Caco-2 (cell line): ENCODE results near the gene POLA1. TPM values are rescaled to one million over a fixed set of nuclear protein-coding genes. Genes with fewer than 3 reads are reported as not detected.

Experiments used
- BruUV-seq: library from RNA; stranded (reverse); fragments of 400-500 nt; replicated peaks from 2 replicates; lab custom pipeline; 2021; lab: Mats Ljungman, UMichigan
- CTCF ChIA-PET: fragments of 300-600 bp; sonication (Branson Sonifier 250); formaldehyde crosslinking; loops from one replicate; lab custom pipeline; 2022; ENCODE audit warnings: antibody characterized with exemption; lab: Charles Lee
- POLR2A ChIA-PET: fragments of 300-600 bp; sonication (Branson Sonifier 250); formaldehyde crosslinking; loops from one replicate; lab custom pipeline; 2022; ENCODE audit warnings: antibody characterized with exemption; lab: Charles Lee
- DNase-seq, 2 experiments: peaks; one replicate each; pipeline versions ENCODE4 v3.0.0 to v3.0.0-alpha.2; 2020 to 2022
- H3K27me3 ChIP-seq: replicated peaks from 2 replicates; pipeline ENCODE4 v1.6.0; 2011; ENCODE audit warnings: low read length; ENCODE audit not compliant: control insufficient read depth, insufficient read depth
- H3K36me3 ChIP-seq: 2 replicates; pipeline ENCODE4 v1.5.1; 2011; ENCODE audit warnings: low read length; ENCODE audit not compliant: control insufficient read depth, insufficient read depth
- H3K4me1 ChIP-seq: fragments of 250-450 bp; sonication (Bioruptor Pico); 2 replicates; pipeline ENCODE4 v1.5.1; 2020; ENCODE audit warnings: mild to moderate bottlenecking
- H3K4me3 ChIP-seq: 2 replicates; pipeline ENCODE4 v1.5.1; 2011; ENCODE audit warnings: low read depth, mild to moderate bottlenecking, control low read depth, low read length
- H3K9me3 ChIP-seq: fragments of 250-450 bp; sonication (Bioruptor Pico); 2 replicates; pipeline ENCODE4 v1.5.1; 2020; ENCODE audit warnings: mild to moderate bottlenecking, moderate library complexity
- H3K27ac Mint-ChIP-seq: one replicate; pipeline ENCODE4 v1.8.0; 2022; ENCODE audit warnings: mixed read lengths; ENCODE audit not compliant: unreplicated experiment
- H3K27me3 Mint-ChIP-seq: one replicate; pipeline ENCODE4 v1.8.0; 2022; ENCODE audit warnings: mixed read lengths; ENCODE audit not compliant: insufficient read depth, unreplicated experiment
- H3K36me3 Mint-ChIP-seq: one replicate; pipeline ENCODE4 v1.8.0; 2022; ENCODE audit warnings: mild to moderate bottlenecking, mixed read lengths; ENCODE audit not compliant: insufficient read depth, unreplicated experiment
- H3K4me1 Mint-ChIP-seq: one replicate; pipeline ENCODE4 v1.8.0; 2022; ENCODE audit warnings: low read depth, mixed read lengths; ENCODE audit not compliant: unreplicated experiment
- H3K4me3 Mint-ChIP-seq: one replicate; pipeline ENCODE4 v1.8.0; 2022; ENCODE audit warnings: mild to moderate bottlenecking, moderate library complexity, mixed read lengths; ENCODE audit not compliant: unreplicated experiment
- H3K9me3 Mint-ChIP-seq: one replicate; pipeline ENCODE4 v1.8.0; 2022; ENCODE audit warnings: mixed read lengths; ENCODE audit not compliant: unreplicated experiment
- CTCF ChIP-seq, 2 experiments: fragments of 200-600 bp in 1 of 2; IDR thresholded peaks; 1 replicate in 1 of 2; 2 replicates in 1 of 2; pipeline versions ENCODE4 v1.5.1 to v1.8.0; 2011 to 2022; ENCODE audit warnings: antibody characterized with exemption in 1 of 2, control low read depth in 1 of 2, inconsistent platforms in 1 of 2, low read depth in 1 of 2, low read length in 1 of 2, mild to moderate bottlenecking in 1 of 2, moderate library complexity in 1 of 2; ENCODE audit not compliant: insufficient read depth in 1 of 2, severe bottlenecking in 1 of 2, unreplicated experiment in 1 of 2
- intact Hi-C: fragments of 100-400 bp; cut with micrococcal nuclease; formaldehyde crosslinking; loops from one replicate; pipeline ENCODE4 v1.10.0; 2022; ENCODE audit not compliant: unreplicated experiment
- total RNA-seq: library from RNA; stranded (reverse); gene quantifications from 2 replicates; pipeline ENCODE4 v1.2.3, GENCODE V29; 2022

The POLA1 gene
- total RNA-seq, 1 experiment from 2014 or later: 23.5 TPM

- H3K27me3 Mint-ChIP-seq: no peaks in the 10 kb centered on the region
- Histone ChIP-seq H3K4me1 (no peaks in the 10 kb centered on the region), H3K27me3 (no peaks in the 10 kb centered on the region), H3K9me3 (no peaks in the 10 kb centered on the region), H3K36me3 (no peaks in the 10 kb centered on the region), H3K4me3 (no peak overlapping the region)
- no peaks in the 10 kb centered on the region for H3K4me1 Mint-ChIP-seq
- peaks cover 39% of the 10 kb centered on the region for H3K36me3 Mint-ChIP-seq
- no TSS peak for BruUV-seq
- no peak for TF ChIP-seq CTCF (IDR thresholded peaks at IDR 0.05; ENCODE audit: insufficient read depth in 1 of 2, low read depth in 1 of 2, low read length in 1 of 2, severe bottlenecking in 1 of 2, unreplicated experiment in 1 of 2)
- POLR2A ChIA-PET: no interaction called here
- H3K4me3 Mint-ChIP-seq: no peak overlapping the region
- no peak overlapping the region for H3K27ac Mint-ChIP-seq
- no peak for DNase-seq
- CTCF ChIA-PET: no interaction called here
- no peaks in the 10 kb centered on the region for H3K9me3 Mint-ChIP-seq
- intact Hi-C loops: no loop called here
Measured at GRCh38 chrX:24720036-24720435, 26.3 kb downstream of the POLA1 start.

- H3K4me3 ChIP-seq: no peak overlapping the region
- H3K27me3 ChIP-seq: no peaks in the 10 kb centered on the region
- DNase-seq: no peak
- H3K36me3 ChIP-seq: no peaks in the 10 kb centered on the region
- POLR2A ChIA-PET: no interaction called here
- peaks cover 46% of the 10 kb centered on the region for H3K36me3 Mint-ChIP-seq
- no peaks in the 10 kb centered on the region for H3K9me3 Mint-ChIP-seq
- intact Hi-C loops: no loop called here
- H3K4me3 Mint-ChIP-seq: no peak overlapping the region
- H3K9me3 ChIP-seq: no peaks in the 10 kb centered on the region
- no peak for TF ChIP-seq CTCF (IDR thresholded peaks at IDR 0.05; ENCODE audit: insufficient read depth in 1 of 2, low read depth in 1 of 2, low read length in 1 of 2, severe bottlenecking in 1 of 2, unreplicated experiment in 1 of 2)
- no TSS peak for BruUV-seq
- CTCF ChIA-PET: interaction anchor here (0.6 kb wide), 1 partner anchor 72 kb away, joined by 3 read pairs; no protein-coding TSS in a partner anchor
- H3K4me1 Mint-ChIP-seq: no peaks in the 10 kb centered on the region
- no peaks in the 10 kb centered on the region for H3K4me1 ChIP-seq
- H3K27me3 Mint-ChIP-seq: no peaks in the 10 kb centered on the region
- no peak overlapping the region for H3K27ac Mint-ChIP-seq
Measured at GRCh38 chrX:24728530-24728929, 34.8 kb downstream of the POLA1 start.

- Mint-ChIP-seq H3K4me1 (no peaks in the 10 kb centered on the region), H3K27me3 (no peaks in the 10 kb centered on the region), H3K4me3 (no peak overlapping the region), H3K27ac (no peak overlapping the region), H3K36me3 (peaks cover 45% of the 10 kb centered on the region), H3K9me3 (no peaks in the 10 kb centered on the region)
- no peak for DNase-seq
- Histone ChIP-seq H3K27me3 (no peaks in the 10 kb centered on the region), H3K9me3 (no peaks in the 10 kb centered on the region), H3K36me3 (no peaks in the 10 kb centered on the region), H3K4me1 (no peaks in the 10 kb centered on the region), H3K4me3 (no peak overlapping the region)
- BruUV-seq: no TSS peak
- ChIA-PET CTCF (no interaction called here), POLR2A (no interaction called here)
- TF ChIP-seq CTCF (IDR thresholded peaks at IDR 0.05; ENCODE audit: insufficient read depth in 1 of 2, low read depth in 1 of 2, low read length in 1 of 2, severe bottlenecking in 1 of 2, unreplicated experiment in 1 of 2): no peak
- intact Hi-C loops: no loop called here
Measured at GRCh38 chrX:24732766-24733500, 39.2 kb downstream of the POLA1 start.
